Neural cell (in vitro differentiated cells): ENCODE data around the gene KCNAB1.

ENCODE experiments used
- EP300 ChIP-seq: fragments of 450-650 bp; conservative IDR thresholded peaks from 2 replicates; pipeline ENCODE4 v1.6.1; 2014; ENCODE audit warnings: antibody characterized with exemption, mild to moderate bottlenecking, moderate library complexity; ENCODE audit not compliant: poor library complexity, severe bottlenecking
- EZH2 ChIP-seq: fragments of 200-600, 300-800 bp; shearing (Covaris generic), sonication (generic); IDR thresholded peaks from 2 replicates; pipeline ENCODE4 v1.6.1; 2014; ENCODE audit warnings: antibody characterized with exemption, low read length, borderline replicate concordance, mild to moderate bottlenecking; ENCODE audit not compliant: insufficient read depth, poor library complexity, severe bottlenecking
- MXI1 ChIP-seq: fragments of 450-650 bp; conservative IDR thresholded peaks from 2 replicates; pipeline ENCODE4 v1.6.1; 2014; ENCODE audit warnings: antibody characterized with exemption, mild to moderate bottlenecking; ENCODE audit not compliant: poor library complexity, severe bottlenecking
- POLR2AphosphoS5 ChIP-seq: IDR thresholded peaks from 2 replicates; pipeline ENCODE4 v1.6.1; 2012
- RAD21 ChIP-seq: fragments of 450-650 bp; conservative IDR thresholded peaks from 2 replicates; pipeline ENCODE4 v1.6.1; 2014; ENCODE audit warnings: antibody characterized with exemption, mild to moderate bottlenecking, moderate library complexity
- REST ChIP-seq: IDR thresholded peaks from 2 replicates; pipeline ENCODE4 v1.6.1; 2012; ENCODE audit warnings: borderline replicate concordance
- TAF1 ChIP-seq: IDR thresholded peaks from 2 replicates; pipeline ENCODE4 v1.6.1; 2012; ENCODE audit warnings: low read depth
- TF ChIP-seq, protein P1 (sequence below): fragments of 450-650 bp; IDR thresholded peaks from 2 replicates; pipeline ENCODE4 v1.5.1; 2014; ENCODE audit warnings: antibody characterized with exemption, mild to moderate bottlenecking, moderate library complexity; ENCODE audit not compliant: poor library complexity, severe bottlenecking

DNA sequence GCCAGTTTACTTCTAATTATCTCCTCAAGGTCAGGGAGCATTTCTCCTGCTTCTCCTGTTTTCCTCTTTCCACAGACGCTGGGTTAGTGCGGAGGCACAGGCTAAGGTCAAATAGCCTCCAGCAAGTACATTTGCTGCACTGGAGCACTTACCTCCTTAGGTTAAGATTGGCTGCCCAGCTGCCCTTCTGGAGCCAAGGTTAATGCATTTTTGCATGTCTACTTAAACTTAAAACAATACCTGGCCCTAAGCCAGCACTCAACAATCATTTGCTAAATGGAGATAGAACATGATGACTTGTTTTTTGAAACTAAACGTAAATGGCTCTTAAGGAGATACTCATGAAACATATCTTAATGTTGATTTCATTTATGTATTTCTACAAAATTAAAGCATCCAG, 351.1 kb downstream of the KCNAB1 start:
- TF ChIP-seq EZH2 (no peak), POLR2AphosphoS5 (no peak), REST (no peak), EP300 (no peak), MXI1 (no peak), TAF1 (no peak), RAD21 (no peak)
- TF ChIP-seq, protein P1, sequence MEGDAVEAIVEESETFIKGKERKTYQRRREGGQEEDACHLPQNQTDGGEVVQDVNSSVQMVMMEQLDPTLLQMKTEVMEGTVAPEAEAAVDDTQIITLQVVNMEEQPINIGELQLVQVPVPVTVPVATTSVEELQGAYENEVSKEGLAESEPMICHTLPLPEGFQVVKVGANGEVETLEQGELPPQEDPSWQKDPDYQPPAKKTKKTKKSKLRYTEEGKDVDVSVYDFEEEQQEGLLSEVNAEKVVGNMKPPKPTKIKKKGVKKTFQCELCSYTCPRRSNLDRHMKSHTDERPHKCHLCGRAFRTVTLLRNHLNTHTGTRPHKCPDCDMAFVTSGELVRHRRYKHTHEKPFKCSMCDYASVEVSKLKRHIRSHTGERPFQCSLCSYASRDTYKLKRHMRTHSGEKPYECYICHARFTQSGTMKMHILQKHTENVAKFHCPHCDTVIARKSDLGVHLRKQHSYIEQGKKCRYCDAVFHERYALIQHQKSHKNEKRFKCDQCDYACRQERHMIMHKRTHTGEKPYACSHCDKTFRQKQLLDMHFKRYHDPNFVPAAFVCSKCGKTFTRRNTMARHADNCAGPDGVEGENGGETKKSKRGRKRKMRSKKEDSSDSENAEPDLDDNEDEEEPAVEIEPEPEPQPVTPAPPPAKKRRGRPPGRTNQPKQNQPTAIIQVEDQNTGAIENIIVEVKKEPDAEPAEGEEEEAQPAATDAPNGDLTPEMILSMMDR: no peak
